ENCODE results near the gene ABCC8. TPM values are rescaled to one million over a fixed set of nuclear protein-coding genes. Genes with fewer than 3 reads are reported as not detected.

The ABCC8 gene
- total and polyA plus RNA-seq, 2 of the 8 experiments (the other 6 are each of a cell fraction or from before 2014, with no cell fraction given): 3.7 to 4.9 TPM

DNA sequence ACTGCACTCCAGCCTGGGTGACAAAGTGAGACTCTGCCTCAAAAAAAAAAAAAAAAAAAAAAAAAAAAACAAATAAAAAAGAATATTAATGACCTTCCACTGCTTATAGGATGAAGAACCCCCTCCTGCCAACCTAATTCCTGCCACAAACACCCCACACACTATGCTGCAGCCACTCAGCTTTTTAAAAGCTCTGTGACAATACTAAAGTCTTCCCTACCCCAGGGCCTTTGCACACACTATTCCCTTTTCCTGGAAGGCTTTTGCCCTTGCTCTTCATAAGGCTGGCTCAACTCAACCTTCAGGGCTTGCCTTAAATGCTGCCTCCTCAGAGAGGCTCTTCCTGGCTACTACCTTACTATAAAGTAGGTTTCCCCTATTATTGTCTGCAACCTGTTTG, 77.4 kb downstream of the ABCC8 start:
- no peak overlapping the region for H4K5ac ChIP-seq (ENCODE audit: insufficient read length, low read depth, low read length)
- no peak overlapping the region for H2AFZ ChIP-seq (ENCODE audit: low read length)
- no peak overlapping the region for H3K4me3 ChIP-seq (ENCODE audit: extremely low read depth in 1 of 4, insufficient read depth in 2 of 4, low read depth in 3 of 4, low read length in 4 of 4)
- DNase-seq (ENCODE audit: low read depth in 1 of 2, low spot score in 2 of 2): no peak
- no peak overlapping the region for H3K18ac ChIP-seq (ENCODE audit: extremely low read depth, low read length)
- no peak overlapping the region for H4K91ac ChIP-seq (replicated peaks; ENCODE audit: insufficient read length, low read length)
- FAIRE-seq: no peak
- H2BK5ac ChIP-seq (ENCODE audit: low read depth, low read length): no peak overlapping the region
- no peak overlapping the region for H3K23ac ChIP-seq (ENCODE audit: insufficient read length)
- H2BK120ac ChIP-seq (replicated peaks; ENCODE audit: low read depth, low read length): no peak overlapping the region
- TF ChIP-seq RXRA (IDR thresholded peaks at IDR 0.05; ENCODE audit: insufficient read depth, low read depth, low read length) (no peak), TAF1 (IDR thresholded peaks at IDR 0.05; ENCODE audit: low read depth, low read length) (no peak), TCF12 (IDR thresholded peaks at IDR 0.05; ENCODE audit: low read depth, low read length) (no peak), ATF3 (IDR thresholded peaks at IDR 0.05; ENCODE audit: insufficient read depth, low read depth, low read length) (no peak), BCL11A (IDR thresholded peaks at IDR 0.05; ENCODE audit: low read depth in 2 of 2, low read length in 2 of 2) (no peak), POLR2A (IDR thresholded peaks at IDR 0.05; ENCODE audit: control extremely low read depth in 1 of 2, low read depth in 2 of 2, low read length in 2 of 2) (no peak), EGR1 (IDR thresholded peaks at IDR 0.05; ENCODE audit: borderline replicate concordance, low read depth, low read length) (no peak), USF2 (IDR thresholded peaks at IDR 0.05; ENCODE audit: low read length) (no peak), BRCA1 (IDR thresholded peaks at IDR 0.05; ENCODE audit: low read depth, low read length) (no peak), ZNF274 (IDR thresholded peaks at IDR 0.05; ENCODE audit: borderline replicate concordance, extremely low read depth, low read length) (no peak), EZH2 (IDR thresholded peaks at IDR 0.05; ENCODE audit: low read depth, low read length, severe bottlenecking) (no peak)
- H3K9me3 ChIP-seq (ENCODE audit: insufficient read depth in 2 of 2, low read depth in 1 of 2, low read length in 1 of 2): no peaks in the 10 kb centered on the region
- H4K20me1 ChIP-seq (replicated peaks in 1 of 2; ENCODE audit: control insufficient read depth in 1 of 2, insufficient read depth in 2 of 2, low read length in 2 of 2): no peaks in the 10 kb centered on the region
- no peak overlapping the region for H2AK5ac ChIP-seq (ENCODE audit: low read depth, low read length)
- H2BK12ac ChIP-seq (ENCODE audit: low read depth, low read length): no peak overlapping the region
- H3K27me3 ChIP-seq (replicated peaks in 1 of 4; ENCODE audit: control insufficient read depth in 3 of 4, extremely low read depth in 1 of 4, insufficient read depth in 3 of 4, low read length in 3 of 4): no peaks in the 10 kb centered on the region
- H2BK15ac ChIP-seq (ENCODE audit: low read length): no peak overlapping the region
- no peaks in the 10 kb centered on the region for H3K79me1 ChIP-seq (ENCODE audit: low read depth, low read length)
- H4K8ac ChIP-seq (ENCODE audit: extremely low read depth, insufficient read depth, low read length): no peak overlapping the region
- H3K79me2 ChIP-seq (ENCODE audit: control insufficient read depth in 1 of 2, insufficient read depth in 2 of 2, low read length in 2 of 2): no peaks in the 10 kb centered on the region
- H3K27ac ChIP-seq (ENCODE audit: low read depth, low read length): no peak overlapping the region
- H3K4me2 ChIP-seq (ENCODE audit: insufficient read depth in 1 of 2, low read depth in 2 of 2, low read length in 2 of 2): no peak overlapping the region
- H2BK20ac ChIP-seq (ENCODE audit: low read length): no peak overlapping the region
- no peaks in the 10 kb centered on the region for H3K23me2 ChIP-seq (ENCODE audit: low read depth, low read length)
- H3K4ac ChIP-seq (replicated peaks; ENCODE audit: insufficient read length, low read depth, low read length): no peak overlapping the region
- H3K4me1 ChIP-seq (replicated peaks in 1 of 4; ENCODE audit: control insufficient read depth in 3 of 4, insufficient read depth in 4 of 4, low read length in 3 of 4): no peaks in the 10 kb centered on the region
- POLR2A ChIA-PET (ENCODE audit: partially characterized antibody): no interaction called here
- H3K56ac ChIP-seq (replicated peaks; ENCODE audit: insufficient read length, low read depth, low read length): no peak overlapping the region
- no peak overlapping the region for H3K9ac ChIP-seq (replicated peaks in 1 of 4; ENCODE audit: extremely low read depth in 1 of 4, low read depth in 3 of 4, low read length in 3 of 4)
- H3K14ac ChIP-seq (ENCODE audit: insufficient read length): no peak overlapping the region
- H3K36me3 ChIP-seq (ENCODE audit: control insufficient read depth in 2 of 4, insufficient read depth in 4 of 4, low read length in 3 of 4): no peaks in the 10 kb centered on the region
- CTCF ChIA-PET (ENCODE audit: partially characterized antibody): interaction anchor here (1.0 to 38.8 kb wide), 5 partner anchors 13 to 138 kb away, joined by 4 to 1414 read pairs (median 10); no protein-coding TSS in a partner anchor
